HepG2 (cell line): ENCODE data around the gene CCDC80. TPM values are rescaled to one million over a fixed set of nuclear protein-coding genes. Genes with fewer than 3 reads are reported as not detected.
A peak's percentile ranks its signal among the peaks of the same experiment; 100 is the strongest.

ENCODE experiments used
- FOXM1 ChIP-seq: sonication (generic); formaldehyde crosslinking; IDR thresholded peaks from 2 replicates; pipeline ENCODE4 v1.5.0; 2020; ENCODE audit warnings: missing genetic modification reagents
- NAIF1 ChIP-seq: sonication (generic); formaldehyde crosslinking; IDR thresholded peaks from 2 replicates; pipeline ENCODE4 v1.5.0; 2020; ENCODE audit warnings: mild to moderate bottlenecking, missing genetic modification reagents, borderline replicate concordance
- NFIC ChIP-seq: IDR thresholded peaks from 2 replicates; pipeline ENCODE4 v1.6.1; 2012; ENCODE audit warnings: mild to moderate bottlenecking, low read length, inconsistent platforms
- NR1H2 ChIP-seq: sonication (generic); formaldehyde crosslinking; IDR thresholded peaks from 2 replicates; pipeline ENCODE4 v1.8.1; 2022; ENCODE audit warnings: low read depth, missing genetic modification reagents, borderline replicate concordance
- POLR2A ChIP-seq, 2 experiments: IDR thresholded peaks; 2 replicates each; pipeline ENCODE4 v1.6.1; 2011; ENCODE audit warnings: low read depth in 2 of 2, low read length in 2 of 2, mild to moderate bottlenecking in 1 of 2, moderate library complexity in 1 of 2; ENCODE audit not compliant: insufficient read depth in 1 of 2
- RCOR2 ChIP-seq: IDR thresholded peaks from 2 replicates; pipeline ENCODE4 v1.6.1; 2016; ENCODE audit warnings: missing biosample characterization, missing genetic modification reagents
- SRSF4 ChIP-seq: fragments of 200-400 bp; formaldehyde crosslinking; IDR thresholded peaks from one replicate; pipeline ENCODE4 v1.6.1; 2018; ENCODE audit warnings: mild to moderate bottlenecking, low read depth, low read length, moderate library complexity; ENCODE audit not compliant: poor library complexity, severe bottlenecking
- ZBTB21 ChIP-seq: sonication (generic); formaldehyde crosslinking; IDR thresholded peaks from 2 replicates; pipeline ENCODE4 v1.4.0; 2020; ENCODE audit warnings: missing genetic modification reagents
- ZNF296 ChIP-seq: sonication (generic); formaldehyde crosslinking; conservative IDR thresholded peaks from 2 replicates; pipeline ENCODE4 v1.5.0; 2020; ENCODE audit warnings: mild to moderate bottlenecking, missing genetic modification reagents
- ZNF33B ChIP-seq: sonication (generic); formaldehyde crosslinking; IDR thresholded peaks from 2 replicates; pipeline ENCODE4 v1.5.1; 2020; ENCODE audit warnings: mild to moderate bottlenecking, missing genetic modification reagents
- ZNF737 ChIP-seq: sonication (generic); formaldehyde crosslinking; IDR thresholded peaks from 2 replicates; pipeline ENCODE4 v1.5.0; 2020; ENCODE audit warnings: missing genetic modification reagents, mild to moderate bottlenecking, borderline replicate concordance
- ZNF83 ChIP-seq: sonication (generic); formaldehyde crosslinking; IDR thresholded peaks from 2 replicates; pipeline ENCODE4 v1.4.0; 2020; ENCODE audit warnings: missing genetic modification reagents, mild to moderate bottlenecking, borderline replicate concordance
- polyA plus RNA-seq, 8 experiments: library from polyadenylated mRNA; depleted of rRNA in 3 of 8; stranded (reverse) in 7 of 8; unstranded in 1 of 8; fragments of >200 nt; fragmentation: Illumina TruSeq in 4 of 8; extraction: Trizol in 4 of 8; gene quantifications; 2 replicates each; pipeline versions ENCODE4 v1.2.1 to v1.2.3, GENCODE V29; 2011 to 2016; ENCODE audit warnings: low read depth in 4 of 8, missing spikeins in 1 of 8, mixed read lengths in 1 of 8; ENCODE audit not compliant: insufficient read depth in 1 of 8
- total RNA-seq, 5 experiments: library from RNA; depleted of rRNA; stranded (reverse); fragments of >200 nt; fragmentation: Illumina TruSeq; extraction: Trizol; gene quantifications; 2 replicates each; pipeline ENCODE4 v1.2.3, GENCODE V29; 2016; ENCODE audit warnings: low read depth in 1 of 5
- TF ChIP-seq, protein P1 (sequence below): sonication (generic); formaldehyde crosslinking; IDR thresholded peaks from 2 replicates; pipeline ENCODE4 v1.4.0; 2020; ENCODE audit warnings: missing genetic modification reagents
- TF ChIP-seq, protein P2 (sequence below): sonication (generic); formaldehyde crosslinking; IDR thresholded peaks from 2 replicates; pipeline ENCODE4 v1.5.0; 2020; ENCODE audit warnings: missing genetic modification reagents
- TF ChIP-seq, protein P3 (sequence below): sonication (generic); formaldehyde crosslinking; IDR thresholded peaks from 2 replicates; pipeline ENCODE4 v1.8.0; 2022; ENCODE audit warnings: missing genetic modification reagents, mild to moderate bottlenecking, inconsistent platforms, borderline replicate concordance
- TF ChIP-seq, protein P4 (sequence below): sonication (generic); formaldehyde crosslinking; IDR thresholded peaks from 2 replicates; pipeline ENCODE4 v1.8.1; 2023; ENCODE audit warnings: missing genetic modification reagents, mild to moderate bottlenecking, borderline replicate concordance
- TF ChIP-seq, protein P5 (sequence below): sonication (generic); formaldehyde crosslinking; IDR thresholded peaks from 2 replicates; pipeline ENCODE4 v1.4.0; 2020; ENCODE audit warnings: missing genetic modification reagents, borderline replicate concordance
- TF ChIP-seq, protein P6 (sequence below): sonication (generic); formaldehyde crosslinking; IDR thresholded peaks from 2 replicates; pipeline ENCODE4 v1.8.1; 2022; ENCODE audit warnings: low read depth, mild to moderate bottlenecking, missing genetic modification reagents
- TF ChIP-seq, protein P7 (sequence below): IDR thresholded peaks from 2 replicates; pipeline ENCODE4 v1.6.1; 2016; ENCODE audit warnings: low read depth

The CCDC80 gene
- total and polyA plus RNA-seq, 2 of the 13 experiments (the other 11 are each of a cell fraction or from before 2014, with no cell fraction given) = not detected

DNA sequence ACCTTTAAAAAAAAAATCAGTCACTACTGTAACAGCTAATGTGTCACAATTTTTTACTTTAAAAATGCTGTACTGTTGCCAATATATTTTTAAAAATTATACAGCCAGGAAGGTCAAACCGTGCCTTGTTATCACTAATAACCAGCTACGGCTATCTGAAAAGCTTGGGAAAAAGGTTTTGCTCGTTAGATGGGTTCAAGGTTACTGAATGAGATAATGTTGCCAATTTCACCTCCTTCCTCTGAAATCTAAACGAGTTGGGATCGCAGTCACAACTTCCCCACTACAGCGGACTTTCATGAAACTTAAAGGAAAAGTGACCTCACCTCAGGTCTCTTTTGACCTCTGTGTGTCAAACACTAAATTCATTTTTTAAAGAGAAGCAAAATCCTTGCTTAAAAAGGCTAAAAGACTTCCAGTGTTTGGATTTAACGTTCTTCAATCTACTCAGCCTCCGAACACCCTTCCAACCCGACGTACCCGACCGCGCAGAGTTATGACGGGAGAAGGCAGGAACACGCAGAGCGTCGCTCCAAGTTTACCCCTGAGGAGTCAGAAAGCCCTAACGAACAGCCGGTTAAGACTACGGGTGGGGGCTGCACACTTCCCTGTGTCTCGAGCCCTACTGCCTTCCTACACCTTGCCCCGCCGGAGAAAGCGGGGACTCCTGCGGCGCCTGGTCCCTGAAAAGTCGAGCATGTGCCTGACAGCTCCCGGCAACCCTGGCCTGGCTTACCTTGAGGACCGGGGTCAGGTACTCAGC lies 80.0 kb downstream of the CCDC80 start (continued):
- no peak for TF ChIP-seq NAIF1
- TF ChIP-seq NFIC = no peak
- TF ChIP-seq SRSF4 = no peak
- TF ChIP-seq, protein P1, sequence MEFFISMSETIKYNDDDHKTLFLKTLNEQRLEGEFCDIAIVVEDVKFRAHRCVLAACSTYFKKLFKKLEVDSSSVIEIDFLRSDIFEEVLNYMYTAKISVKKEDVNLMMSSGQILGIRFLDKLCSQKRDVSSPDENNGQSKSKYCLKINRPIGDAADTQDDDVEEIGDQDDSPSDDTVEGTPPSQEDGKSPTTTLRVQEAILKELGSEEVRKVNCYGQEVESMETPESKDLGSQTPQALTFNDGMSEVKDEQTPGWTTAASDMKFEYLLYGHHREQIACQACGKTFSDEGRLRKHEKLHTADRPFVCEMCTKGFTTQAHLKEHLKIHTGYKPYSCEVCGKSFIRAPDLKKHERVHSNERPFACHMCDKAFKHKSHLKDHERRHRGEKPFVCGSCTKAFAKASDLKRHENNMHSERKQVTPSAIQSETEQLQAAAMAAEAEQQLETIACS (CRISPR knock-in tag) = no peak
- TF ChIP-seq, protein P2, sequence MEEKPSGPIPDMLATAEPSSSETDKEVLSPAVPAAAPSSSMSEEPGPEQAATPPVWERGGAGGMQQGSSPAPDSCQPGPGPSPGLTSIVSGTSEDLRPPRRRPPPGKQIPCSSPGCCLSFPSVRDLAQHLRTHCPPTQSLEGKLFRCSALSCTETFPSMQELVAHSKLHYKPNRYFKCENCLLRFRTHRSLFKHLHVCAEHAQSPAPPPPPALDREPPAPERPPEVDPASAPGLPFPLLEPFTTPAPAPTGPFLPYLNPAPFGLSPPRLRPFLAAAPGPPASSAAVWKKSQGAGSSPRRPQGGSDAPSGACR (CRISPR knock-in tag) = no peak
- no peak for TF ChIP-seq ZNF737 (CRISPR knock-in tag)
- TF ChIP-seq RCOR2 = no peak
- TF ChIP-seq ZNF33B (CRISPR knock-in tag) = no peak
- TF ChIP-seq, protein P3, sequence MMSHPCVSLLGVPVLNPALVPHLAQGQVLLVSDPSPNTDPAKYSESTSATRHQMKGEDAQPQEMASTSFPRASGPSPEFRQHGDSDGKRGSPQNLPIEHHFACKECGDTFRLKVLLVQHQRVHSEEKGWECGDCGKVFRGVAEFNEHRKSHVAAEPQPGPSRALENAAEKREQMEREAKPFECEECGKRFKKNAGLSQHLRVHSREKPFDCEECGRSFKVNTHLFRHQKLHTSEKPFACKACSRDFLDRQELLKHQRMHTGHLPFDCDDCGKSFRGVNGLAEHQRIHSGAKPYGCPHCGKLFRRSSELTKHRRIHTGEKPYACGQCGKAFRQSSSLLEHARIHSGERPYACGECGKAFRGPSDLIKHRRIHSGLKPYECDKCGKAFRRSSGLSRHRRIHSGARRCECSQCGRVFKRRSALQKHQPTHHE (CRISPR knock-in tag) = no peak
- TF ChIP-seq ZNF296 = no peak
- TF ChIP-seq POLR2A (IDR thresholded peaks at IDR 0.05; ENCODE audit: insufficient read depth in 1 of 2, low read depth in 2 of 2, low read length in 2 of 2) = peak in 1 of 2 experiments; percentile 53; a peak in 1 of 4 replicates
- TF ChIP-seq, protein P4, sequence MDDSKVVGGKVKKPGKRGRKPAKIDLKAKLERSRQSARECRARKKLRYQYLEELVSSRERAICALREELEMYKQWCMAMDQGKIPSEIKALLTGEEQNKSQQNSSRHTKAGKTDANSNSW (CRISPR knock-in tag) = no peak
- TF ChIP-seq ZNF83 (CRISPR knock-in tag) = no peak
- TF ChIP-seq, protein P5, sequence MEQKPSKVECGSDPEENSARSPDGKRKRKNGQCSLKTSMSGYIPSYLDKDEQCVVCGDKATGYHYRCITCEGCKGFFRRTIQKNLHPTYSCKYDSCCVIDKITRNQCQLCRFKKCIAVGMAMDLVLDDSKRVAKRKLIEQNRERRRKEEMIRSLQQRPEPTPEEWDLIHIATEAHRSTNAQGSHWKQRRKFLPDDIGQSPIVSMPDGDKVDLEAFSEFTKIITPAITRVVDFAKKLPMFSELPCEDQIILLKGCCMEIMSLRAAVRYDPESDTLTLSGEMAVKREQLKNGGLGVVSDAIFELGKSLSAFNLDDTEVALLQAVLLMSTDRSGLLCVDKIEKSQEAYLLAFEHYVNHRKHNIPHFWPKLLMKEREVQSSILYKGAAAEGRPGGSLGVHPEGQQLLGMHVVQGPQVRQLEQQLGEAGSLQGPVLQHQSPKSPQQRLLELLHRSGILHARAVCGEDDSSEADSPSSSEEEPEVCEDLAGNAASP (CRISPR knock-in tag) = no peak
- TF ChIP-seq, protein P6, sequence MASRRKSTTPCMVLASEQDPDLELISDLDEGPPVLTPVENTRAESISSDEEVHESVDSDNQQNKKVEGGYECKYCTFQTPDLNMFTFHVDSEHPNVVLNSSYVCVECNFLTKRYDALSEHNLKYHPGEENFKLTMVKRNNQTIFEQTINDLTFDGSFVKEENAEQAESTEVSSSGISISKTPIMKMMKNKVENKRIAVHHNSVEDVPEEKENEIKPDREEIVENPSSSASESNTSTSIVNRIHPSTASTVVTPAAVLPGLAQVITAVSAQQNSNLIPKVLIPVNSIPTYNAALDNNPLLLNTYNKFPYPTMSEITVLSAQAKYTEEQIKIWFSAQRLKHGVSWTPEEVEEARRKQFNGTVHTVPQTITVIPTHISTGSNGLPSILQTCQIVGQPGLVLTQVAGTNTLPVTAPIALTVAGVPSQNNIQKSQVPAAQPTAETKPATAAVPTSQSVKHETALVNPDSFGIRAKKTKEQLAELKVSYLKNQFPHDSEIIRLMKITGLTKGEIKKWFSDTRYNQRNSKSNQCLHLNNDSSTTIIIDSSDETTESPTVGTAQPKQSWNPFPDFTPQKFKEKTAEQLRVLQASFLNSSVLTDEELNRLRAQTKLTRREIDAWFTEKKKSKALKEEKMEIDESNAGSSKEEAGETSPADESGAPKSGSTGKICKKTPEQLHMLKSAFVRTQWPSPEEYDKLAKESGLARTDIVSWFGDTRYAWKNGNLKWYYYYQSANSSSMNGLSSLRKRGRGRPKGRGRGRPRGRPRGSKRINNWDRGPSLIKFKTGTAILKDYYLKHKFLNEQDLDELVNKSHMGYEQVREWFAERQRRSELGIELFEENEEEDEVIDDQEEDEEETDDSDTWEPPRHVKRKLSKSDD (CRISPR knock-in tag) = no peak
- no peak for TF ChIP-seq NR1H2 (CRISPR knock-in tag)
- TF ChIP-seq ZBTB21 = no peak
- TF ChIP-seq, protein P7, sequence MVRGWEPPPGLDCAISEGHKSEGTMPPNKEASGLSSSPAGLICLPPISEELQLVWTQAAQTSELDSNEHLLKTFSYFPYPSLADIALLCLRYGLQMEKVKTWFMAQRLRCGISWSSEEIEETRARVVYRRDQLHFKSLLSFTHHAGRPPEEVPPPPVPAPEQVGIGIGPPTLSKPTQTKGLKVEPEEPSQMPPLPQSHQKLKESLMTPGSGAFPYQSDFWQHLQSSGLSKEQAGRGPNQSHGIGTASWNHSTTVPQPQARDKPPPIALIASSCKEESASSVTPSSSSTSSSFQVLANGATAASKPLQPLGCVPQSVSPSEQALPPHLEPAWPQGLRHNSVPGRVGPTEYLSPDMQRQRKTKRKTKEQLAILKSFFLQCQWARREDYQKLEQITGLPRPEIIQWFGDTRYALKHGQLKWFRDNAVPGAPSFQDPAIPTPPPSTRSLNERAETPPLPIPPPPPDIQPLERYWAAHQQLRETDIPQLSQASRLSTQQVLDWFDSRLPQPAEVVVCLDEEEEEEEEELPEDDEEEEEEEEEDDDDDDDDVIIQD (CRISPR knock-in tag) = 0 out of 2 replicates have a peak, but pooled peaks have one; percentile 13
- no peak for TF ChIP-seq FOXM1 (CRISPR knock-in tag)
